ENCODE measurements around the gene HLF.

Gene HLF

GRCh38 chr17:55248077-55248476 lies 16.7 kb upstream of the HLF start:
- H3K4me3 ChIP-seq (ENCODE audit: low read length): no peak overlapping the region
- TF ChIP-seq CTCF (conservative IDR thresholded peaks at IDR 0.05; ENCODE audit: low read depth, low read length): no peak

GRCh38 chr17:55249861-55250260 lies 14.9 kb upstream of the HLF start:
- H3K4me3 ChIP-seq (ENCODE audit: low read length): no peak overlapping the region
- DNase-seq (ENCODE audit: low read depth): no peak
- no peak for TF ChIP-seq CTCF (conservative IDR thresholded peaks at IDR 0.05; ENCODE audit: low read depth, low read length)

More at GRCh38 chr17:55248077-55248476, 16.7 kb upstream of the HLF start:
- DNase-seq (ENCODE audit: low read depth): no peak

- DNase-seq (ENCODE audit: low read depth): no peak
- TF ChIP-seq CTCF (conservative IDR thresholded peaks at IDR 0.05; ENCODE audit: low read depth, low read length): no peak
- H3K4me3 ChIP-seq (ENCODE audit: low read length): no peak overlapping the region
Observed at GRCh38 chr17:55254375-55254774, 10.4 kb upstream of the HLF start.

- no peak for DNase-seq (ENCODE audit: low read depth)
- TF ChIP-seq CTCF (conservative IDR thresholded peaks at IDR 0.05; ENCODE audit: low read depth, low read length): no peak
- H3K4me3 ChIP-seq (ENCODE audit: low read length): no peak overlapping the region
Observed at GRCh38 chr17:55258578-55259135, 6.1 kb upstream of the HLF start.

- no peak for TF ChIP-seq CTCF (conservative IDR thresholded peaks at IDR 0.05; ENCODE audit: low read depth, low read length)
- DNase-seq (ENCODE audit: low read depth): no peak
- no peak overlapping the region for H3K4me3 ChIP-seq (ENCODE audit: low read length)
Observed at GRCh38 chr17:55259684-55260111, 5.1 kb upstream of the HLF start.

- TF ChIP-seq CTCF (conservative IDR thresholded peaks at IDR 0.05; ENCODE audit: low read depth, low read length): no peak
- DNase-seq (ENCODE audit: low read depth): no peak
- no peak overlapping the region for H3K4me3 ChIP-seq (ENCODE audit: low read length)
Observed at GRCh38 chr17:55261311-55261710, 3.4 kb upstream of the HLF start.

GRCh38 chr17:55263569-55264277 lies 1.0 kb upstream of the HLF start:
- DNase-seq (ENCODE audit: low read depth): no peak

More at GRCh38 chr17:55263569-55264277, 1.0 kb upstream of the HLF start:
- H3K4me3 ChIP-seq (ENCODE audit: low read length): no peak overlapping the region
- TF ChIP-seq CTCF (conservative IDR thresholded peaks at IDR 0.05; ENCODE audit: low read depth, low read length): no peak

All from retinal pigment epithelial cell (primary cell).